ENCODE data around the gene CNKSR2.

GRCh38 chrX:21683941-21684340, 309.7 kb downstream of the CNKSR2 start:
- TF ChIP-seq EZH2 (IDR thresholded peaks at IDR 0.05; ENCODE audit: low read length, unreplicated experiment) (no peak), CTCF (conservative IDR thresholded peaks at IDR 0.05; ENCODE audit: low read depth, low read length) (no peak)

Measured in PC-3 (cell line).